ENCODE data around the gene TOR1AIP2. TPM values are rescaled to one million over a fixed set of nuclear protein-coding genes. Genes with fewer than 3 reads are reported as not detected.

Gene TOR1AIP2
- total RNA-seq, 1 donor: 92.3 TPM

GRCh38 chr1:179822065-179822464, 55.5 kb downstream of the TOR1AIP2 start:
- DNase-seq (ENCODE audit: insufficient read length, low spot score, missing footprints): peak; percentile 60

DNA sequence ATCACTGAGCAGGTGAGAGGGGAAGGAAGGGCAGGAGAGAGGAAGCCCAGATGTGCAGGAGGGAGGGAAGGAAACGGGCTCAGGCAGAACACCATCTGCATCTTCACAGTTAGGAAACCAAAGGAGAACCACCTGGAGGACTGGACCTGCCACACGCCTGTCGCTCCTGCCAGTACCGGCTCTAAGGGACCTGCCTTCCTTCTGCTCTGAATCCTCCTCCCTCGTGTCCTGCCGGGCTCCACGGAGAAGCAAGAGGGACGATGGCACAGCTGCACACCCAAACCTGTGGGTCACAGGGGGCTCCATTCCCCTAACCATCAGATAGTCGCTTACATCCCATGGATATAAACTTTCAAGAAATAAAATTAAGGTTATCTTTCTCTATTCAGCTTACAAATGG, 56.1 kb downstream of the TOR1AIP2 start:
- H2AFZ ChIP-seq (ENCODE audit: low read length): no peak overlapping the region
- H3K4me1 ChIP-seq (ENCODE audit: insufficient read depth, low read length): peaks cover 4% of the 10 kb centered on the region
- no peaks in the 10 kb centered on the region for H4K20me1 ChIP-seq (ENCODE audit: insufficient read depth, low read length)
- no peak for TF ChIP-seq CTCF (IDR thresholded peaks at IDR 0.05; ENCODE audit: extremely low read depth, low read depth, low read length)
- peaks cover 7% of the 10 kb centered on the region for H3K27me3 ChIP-seq (ENCODE audit: insufficient read depth, low read length)
- H3K79me2 ChIP-seq (ENCODE audit: insufficient read depth, low read length): no peaks in the 10 kb centered on the region
- no peaks in the 10 kb centered on the region for H3K36me3 ChIP-seq (ENCODE audit: insufficient read depth, low read length)
- H3K4me3 ChIP-seq (ENCODE audit: insufficient read depth, low read length): no peak overlapping the region
- H3K4me2 ChIP-seq (ENCODE audit: insufficient read depth, low read length): no peak overlapping the region
- no peaks in the 10 kb centered on the region for H3K9me3 ChIP-seq (ENCODE audit: low read depth, low read length)
- no peak for DNase-seq (ENCODE audit: insufficient read length, low spot score, missing footprints)
- no peak overlapping the region for H3K27ac ChIP-seq (ENCODE audit: low read depth, low read length)

More at GRCh38 chr1:179822065-179822464, 55.5 kb downstream of the TOR1AIP2 start:
- TF ChIP-seq CTCF (IDR thresholded peaks at IDR 0.05; ENCODE audit: extremely low read depth, low read depth, low read length): no peak
- Histone ChIP-seq H3K79me2 (ENCODE audit: insufficient read depth, low read length) (no peaks in the 10 kb centered on the region), H3K36me3 (ENCODE audit: insufficient read depth, low read length) (no peaks in the 10 kb centered on the region), H2AFZ (ENCODE audit: low read length) (no peak overlapping the region), H3K27ac (ENCODE audit: low read depth, low read length) (no peak overlapping the region), H3K4me3 (ENCODE audit: insufficient read depth, low read length) (no peak overlapping the region), H3K9me3 (ENCODE audit: low read depth, low read length) (no peaks in the 10 kb centered on the region), H4K20me1 (ENCODE audit: insufficient read depth, low read length) (no peaks in the 10 kb centered on the region), H3K4me1 (ENCODE audit: insufficient read depth, low read length) (peaks cover 4% of the 10 kb centered on the region), H3K4me2 (ENCODE audit: insufficient read depth, low read length) (no peak overlapping the region), H3K27me3 (ENCODE audit: insufficient read depth, low read length) (peaks cover 2% of the 10 kb centered on the region)

DNA sequence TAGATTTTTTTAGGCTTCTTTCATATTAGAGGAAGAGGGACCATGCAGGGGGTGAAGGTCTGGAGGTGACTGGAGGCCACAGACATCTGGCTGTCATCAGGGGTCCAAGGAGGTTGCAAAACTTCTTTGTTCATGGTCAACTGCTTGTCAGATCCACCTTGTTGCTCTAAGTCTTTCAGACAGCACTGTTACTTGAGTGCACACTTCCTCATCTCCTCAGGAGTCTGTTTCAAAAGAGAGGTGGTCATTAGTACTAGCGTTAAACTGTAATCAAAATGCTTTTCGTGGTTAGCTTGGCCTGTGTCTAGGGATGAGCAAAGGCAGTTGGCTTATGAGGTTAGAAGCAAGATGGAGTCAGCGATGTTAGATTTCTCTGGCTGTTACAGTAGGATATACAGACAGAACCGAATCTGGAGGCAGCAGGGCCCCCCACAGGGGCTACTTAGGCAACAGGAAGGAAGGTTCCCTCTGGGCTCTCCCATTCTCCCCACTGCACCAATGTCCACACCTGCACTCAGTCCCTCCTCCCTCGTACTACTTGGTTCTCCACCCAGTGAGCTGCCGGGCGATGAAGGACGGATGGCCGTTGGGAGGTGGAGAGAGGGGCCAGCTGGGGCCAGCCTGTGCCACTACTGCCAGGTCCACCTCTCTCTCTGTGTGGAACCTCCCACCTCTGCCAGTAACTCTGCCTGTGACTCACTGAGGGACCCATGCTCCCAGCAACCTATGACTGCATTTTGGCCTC, 57.2 kb downstream of the TOR1AIP2 start:
- Histone ChIP-seq H3K4me1 (ENCODE audit: insufficient read depth, low read length) (peaks cover 12% of the 10 kb centered on the region), H3K4me2 (ENCODE audit: insufficient read depth, low read length) (no peak overlapping the region), H3K4me3 (ENCODE audit: insufficient read depth, low read length) (no peak overlapping the region), H4K20me1 (ENCODE audit: insufficient read depth, low read length) (no peaks in the 10 kb centered on the region), H2AFZ (ENCODE audit: low read length) (no peak overlapping the region), H3K27ac (ENCODE audit: low read depth, low read length) (no peak overlapping the region), H3K36me3 (ENCODE audit: insufficient read depth, low read length) (no peaks in the 10 kb centered on the region), H3K9me3 (ENCODE audit: low read depth, low read length) (no peaks in the 10 kb centered on the region), H3K79me2 (ENCODE audit: insufficient read depth, low read length) (no peaks in the 10 kb centered on the region), H3K27me3 (ENCODE audit: insufficient read depth, low read length) (peaks cover 14% of the 10 kb centered on the region)
- TF ChIP-seq CTCF (IDR thresholded peaks at IDR 0.05; ENCODE audit: extremely low read depth, low read depth, low read length): no peak
- DNase-seq (ENCODE audit: insufficient read length, low spot score, missing footprints): no peak

GRCh38 chr1:179818743-179819173, 58.8 kb downstream of the TOR1AIP2 start:
- no peaks in the 10 kb centered on the region for H3K36me3 ChIP-seq (ENCODE audit: insufficient read depth, low read length)
- H3K9me3 ChIP-seq (ENCODE audit: low read depth, low read length): no peaks in the 10 kb centered on the region
- no peaks in the 10 kb centered on the region for H3K79me2 ChIP-seq (ENCODE audit: insufficient read depth, low read length)
- peaks cover 18% of the 10 kb centered on the region for H3K27me3 ChIP-seq (ENCODE audit: insufficient read depth, low read length)
- H4K20me1 ChIP-seq (ENCODE audit: insufficient read depth, low read length): no peaks in the 10 kb centered on the region
- TF ChIP-seq CTCF (IDR thresholded peaks at IDR 0.05; ENCODE audit: extremely low read depth, low read depth, low read length): no peak
- H3K4me2 ChIP-seq (ENCODE audit: insufficient read depth, low read length): no peak overlapping the region
- H2AFZ ChIP-seq (ENCODE audit: low read length): no peak overlapping the region
- peak; percentile 83 for DNase-seq (ENCODE audit: insufficient read length, low spot score, missing footprints)
- H3K4me1 ChIP-seq (ENCODE audit: insufficient read depth, low read length): peaks cover 23% of the 10 kb centered on the region
- H3K27ac ChIP-seq (ENCODE audit: low read depth, low read length): no peak overlapping the region
- H3K4me3 ChIP-seq (ENCODE audit: insufficient read depth, low read length): no peak overlapping the region

All from osteoblast (primary cell).